Neural progenitor cell (in vitro differentiated cells): ENCODE measurements around the gene SCLT1. TPM values are rescaled to one million over a fixed set of nuclear protein-coding genes. Genes with fewer than 3 reads are reported as not detected.
"Not testable (repeated sequence)": the region's sequence is repeated elsewhere in the genome, so short reads cannot be mapped to it uniquely, and the experiment has no call there.

Experiments used
- DNase-seq: peaks from one replicate; pipeline ENCODE4 v3.0.0-alpha.2; 2016; ENCODE audit warnings: low spot score
- H2AFZ ChIP-seq: fragments of 200-600 bp; sonication (generic); replicated peaks from 2 replicates; pipeline ENCODE4 v1.6.1; 2016; ENCODE audit warnings: antibody characterized with exemption
- H3F3A ChIP-seq: fragments of 200-600 bp; sonication (generic); 2 replicates; pipeline ENCODE4 v1.6.1; 2016; ENCODE audit warnings: antibody characterized with exemption, low read depth
- H3K27ac ChIP-seq: fragments of 200-600 bp; sonication (generic); 2 replicates; pipeline ENCODE4 v1.5.1; 2016; ENCODE audit warnings: mild to moderate bottlenecking
- H3K27me3 ChIP-seq: fragments of 200-600 bp; sonication (generic); 2 replicates; pipeline ENCODE4 v1.6.1; 2016; ENCODE audit warnings: mild to moderate bottlenecking, moderate library complexity
- H3K36me3 ChIP-seq: fragments of 200-600 bp; sonication (generic); 2 replicates; pipeline ENCODE4 v1.5.1; 2016
- H3K4me1 ChIP-seq: fragments of 200-600 bp; sonication (generic); 2 replicates; pipeline ENCODE4 v1.6.1; 2016; ENCODE audit warnings: mixed run types
- H3K4me2 ChIP-seq: fragments of 200-600 bp; sonication (generic); 2 replicates; pipeline ENCODE4 v1.6.1; 2016
- H3K4me3 ChIP-seq: fragments of 200-600 bp; sonication (generic); 2 replicates; pipeline ENCODE4 v1.5.1; 2016
- H3K79me2 ChIP-seq: fragments of 200-600 bp; sonication (generic); 2 replicates; pipeline ENCODE4 v1.6.1; 2016; ENCODE audit warnings: low read depth
- H3K9ac ChIP-seq: fragments of 200-600 bp; sonication (generic); 2 replicates; pipeline ENCODE4 v1.6.1; 2016
- H3K9me3 ChIP-seq: fragments of 200-600 bp; sonication (generic); 2 replicates; pipeline ENCODE4 v1.5.1; 2016; ENCODE audit warnings: low read depth
- H4K20me1 ChIP-seq: fragments of 200-600 bp; sonication (generic); 2 replicates; pipeline ENCODE4 v1.6.1; 2016; ENCODE audit warnings: low read depth
- H3K27ac Mint-ChIP-seq: 3 replicates; pipeline ENCODE4 v1.8.0; 2021; ENCODE audit warnings: mixed read lengths
- H3K27me3 Mint-ChIP-seq: 2 replicates; pipeline ENCODE4 v1.8.0; 2022; ENCODE audit warnings: low read depth, mild to moderate bottlenecking, inconsistent platforms, moderate library complexity, mixed read lengths; ENCODE audit not compliant: insufficient read depth
- H3K36me3 Mint-ChIP-seq: 3 replicates; pipeline ENCODE4 v1.8.0; 2021; ENCODE audit warnings: mixed read lengths
- H3K4me1 Mint-ChIP-seq: 3 replicates; pipeline ENCODE4 v1.8.0; 2021; ENCODE audit warnings: mixed read lengths
- H3K4me3 Mint-ChIP-seq: 3 replicates; pipeline ENCODE4 v1.8.0; 2021; ENCODE audit warnings: mild to moderate bottlenecking, moderate library complexity, mixed read lengths
- H3K9me3 Mint-ChIP-seq: 3 replicates; pipeline ENCODE4 v1.8.0; 2020; ENCODE audit warnings: mixed read lengths
- CTCF ChIP-seq: fragments of 200-600 bp; sonication (generic); IDR thresholded peaks from 2 replicates; pipeline ENCODE4 v1.5.1; 2017; ENCODE audit warnings: antibody characterized with exemption, mild to moderate bottlenecking
- EZH2 ChIP-seq: fragments of 200-600 bp; sonication (generic); IDR thresholded peaks from 2 replicates; pipeline ENCODE4 v1.6.1; 2017; ENCODE audit warnings: antibody characterized with exemption, mild to moderate bottlenecking, moderate library complexity
- EZH2phosphoT487 ChIP-seq: fragments of 200-600 bp; sonication (generic); IDR thresholded peaks from 2 replicates; pipeline ENCODE4 v1.6.1; 2017; ENCODE audit warnings: antibody characterized with exemption
- total RNA-seq: library from RNA; depleted of rRNA; stranded (reverse); fragments of >200 nt; gene quantifications from 2 replicates; pipeline ENCODE4 v1.2.3, GENCODE V29; 2015; ENCODE audit warnings: low replicate concordance

SCLT1 gene
- total RNA-seq, 1 donor from 2014 or later: 30.0 TPM

GRCh38 chr4:129077326-129077725 is 16.0 kb downstream of the SCLT1 start:
- Mint-ChIP-seq H3K4me1 (peaks cover 4% of the 10 kb centered on the region), H3K9me3 (peaks cover 49% of the 10 kb centered on the region), H3K36me3 (peaks cover 70% of the 10 kb centered on the region)

GRCh38 chr4:129069537-129069936 is 23.8 kb downstream of the SCLT1 start:
- H3K4me3 ChIP-seq, H3K27me3 ChIP-seq, H3K9me3 ChIP-seq, H3K4me3 Mint-ChIP-seq, H3K27me3 Mint-ChIP-seq, DNase-seq, H2AFZ ChIP-seq, H3K4me2 ChIP-seq, H3K9ac ChIP-seq, H3F3A ChIP-seq, H4K20me1 ChIP-seq, H3K27ac Mint-ChIP-seq, H3K79me2 ChIP-seq, H3K27ac ChIP-seq, H3K4me1 Mint-ChIP-seq, H3K4me1 ChIP-seq: not testable (repeated sequence)
- peaks cover 42% of the 10 kb centered on the region for H3K36me3 Mint-ChIP-seq
- peaks cover 57% of the 10 kb centered on the region for H3K9me3 Mint-ChIP-seq
- peaks cover 11% of the 10 kb centered on the region for H3K36me3 ChIP-seq

More at GRCh38 chr4:129077326-129077725, 16.0 kb downstream of the SCLT1 start:
- H3K4me3 Mint-ChIP-seq: no peak overlapping the region
- DNase-seq: no peak
- Histone ChIP-seq H3K9me3 (no peaks in the 10 kb centered on the region), H4K20me1 (no peaks in the 10 kb centered on the region), H3K9ac (no peak overlapping the region), H3K4me1 (no peaks in the 10 kb centered on the region), H3F3A (no peaks in the 10 kb centered on the region), H3K4me2 (no peak overlapping the region), H2AFZ (no peak overlapping the region), H3K36me3 (peaks cover 3% of the 10 kb centered on the region), H3K4me3 (no peak overlapping the region), H3K27me3 (no peaks in the 10 kb centered on the region), H3K27ac (no peak overlapping the region), H3K79me2 (no peaks in the 10 kb centered on the region)
- no peak overlapping the region for H3K27ac Mint-ChIP-seq
- TF ChIP-seq EZH2phosphoT487: no peak
- TF ChIP-seq EZH2: no peak
- no peak for TF ChIP-seq CTCF
- peaks cover 3% of the 10 kb centered on the region for H3K27me3 Mint-ChIP-seq

GRCh38 chr4:129064717-129065116 is 28.6 kb downstream of the SCLT1 start:
- Mint-ChIP-seq H3K27me3 (peaks cover 3% of the 10 kb centered on the region), H3K9me3 (peaks cover 61% of the 10 kb centered on the region), H3K36me3 (peaks cover 43% of the 10 kb centered on the region), H3K27ac (no peak overlapping the region), H3K4me1 (no peaks in the 10 kb centered on the region), H3K4me3 (no peak overlapping the region)
- H3F3A ChIP-seq: no peaks in the 10 kb centered on the region
- H4K20me1 ChIP-seq: no peaks in the 10 kb centered on the region
- H3K9me3 ChIP-seq: peaks cover 18% of the 10 kb centered on the region
- H3K27ac ChIP-seq: no peak overlapping the region
- H3K4me3 ChIP-seq: no peak overlapping the region
- DNase-seq: no peak
- H3K4me1 ChIP-seq: no peaks in the 10 kb centered on the region
- H3K36me3 ChIP-seq: peaks cover 16% of the 10 kb centered on the region
- no peak overlapping the region for H3K9ac ChIP-seq
- no peak overlapping the region for H3K4me2 ChIP-seq
- no peak for TF ChIP-seq EZH2
- TF ChIP-seq CTCF: no peak
- no peak for TF ChIP-seq EZH2phosphoT487
- no peaks in the 10 kb centered on the region for H3K79me2 ChIP-seq
- H3K27me3 ChIP-seq: no peaks in the 10 kb centered on the region
- no peak overlapping the region for H2AFZ ChIP-seq

GRCh38 chr4:129063640-129064039 is 29.7 kb downstream of the SCLT1 start:
- Histone ChIP-seq H3K4me2 (no peak overlapping the region), H4K20me1 (no peaks in the 10 kb centered on the region), H3K4me1 (no peaks in the 10 kb centered on the region), H3K9ac (no peak overlapping the region), H3K4me3 (no peak overlapping the region), H3K27me3 (no peaks in the 10 kb centered on the region), H3K36me3 (peaks cover 16% of the 10 kb centered on the region), H3F3A (no peaks in the 10 kb centered on the region), H3K27ac (no peak overlapping the region), H3K9me3 (peaks cover 24% of the 10 kb centered on the region), H2AFZ (no peak overlapping the region), H3K79me2 (no peaks in the 10 kb centered on the region)
- no peak overlapping the region for H3K4me3 Mint-ChIP-seq
- peaks cover 60% of the 10 kb centered on the region for H3K9me3 Mint-ChIP-seq
- peaks cover 48% of the 10 kb centered on the region for H3K36me3 Mint-ChIP-seq
- no peak for DNase-seq
- no peaks in the 10 kb centered on the region for H3K4me1 Mint-ChIP-seq
- no peak overlapping the region for H3K27ac Mint-ChIP-seq
- H3K27me3 Mint-ChIP-seq: peaks cover 3% of the 10 kb centered on the region
- no peak for TF ChIP-seq EZH2
- no peak for TF ChIP-seq EZH2phosphoT487
